HG02623 (cell line): ENCODE data around the gene EFCAB6.

Source experiments
- ATAC-seq: cut with Tn5 transposase; IDR thresholded peaks from one replicate; pipeline ENCODE4 v1.9.1; 2021; ENCODE audit warnings: moderate library complexity; ENCODE audit not compliant: unreplicated experiment

EFCAB6 gene

GRCh38 chr22:43847376-43848289 is 35.5 kb upstream of the EFCAB6 start:
- ATAC-seq = no peak

GRCh38 chr22:43846966-43847365 is 34.9 kb upstream of the EFCAB6 start:
- ATAC-seq = no peak

- ATAC-seq = no peak
Observed at GRCh38 chr22:43845981-43846380, 33.9 kb upstream of the EFCAB6 start.

GRCh38 chr22:43844560-43845545 is 32.7 kb upstream of the EFCAB6 start:
- ATAC-seq = no peak

- no peak for ATAC-seq
Observed at GRCh38 chr22:43843783-43844530, 31.9 kb upstream of the EFCAB6 start.

- no peak for ATAC-seq
Observed at GRCh38 chr22:43841742-43842141, 29.6 kb upstream of the EFCAB6 start.

GRCh38 chr22:43840851-43841250 is 28.7 kb upstream of the EFCAB6 start:
- no peak for ATAC-seq

- no peak for ATAC-seq
Observed at GRCh38 chr22:43840431-43840830, 28.3 kb upstream of the EFCAB6 start.

GRCh38 chr22:43839781-43840180 is 27.7 kb upstream of the EFCAB6 start:
- ATAC-seq = no peak

- ATAC-seq = no peak
Observed at GRCh38 chr22:43838571-43839307, 26.6 kb upstream of the EFCAB6 start.

GRCh38 chr22:43838161-43838560 is 26.1 kb upstream of the EFCAB6 start:
- no peak for ATAC-seq

GRCh38 chr22:43837666-43838065 is 25.6 kb upstream of the EFCAB6 start:
- ATAC-seq = no peak

GRCh38 chr22:43835736-43836135 is 23.6 kb upstream of the EFCAB6 start:
- no peak for ATAC-seq

GRCh38 chr22:43835166-43835565 is 23.1 kb upstream of the EFCAB6 start:
- no peak for ATAC-seq

- no peak for ATAC-seq
Observed at GRCh38 chr22:43833286-43834240, 21.5 kb upstream of the EFCAB6 start.

- no peak for ATAC-seq
Observed at GRCh38 chr22:43832393-43833265, 20.5 kb upstream of the EFCAB6 start.

GRCh38 chr22:43831561-43832392 is 19.7 kb upstream of the EFCAB6 start:
- no peak for ATAC-seq
